ENCODE measurements around the gene CCL21. TPM values are rescaled to one million over a fixed set of nuclear protein-coding genes. Genes with fewer than 3 reads are reported as not detected.

Gene CCL21
- total and polyA plus RNA-seq, 2 of the 8 experiments (the other 6 are each of a cell fraction or from before 2014, with no cell fraction given): not detected

DNA sequence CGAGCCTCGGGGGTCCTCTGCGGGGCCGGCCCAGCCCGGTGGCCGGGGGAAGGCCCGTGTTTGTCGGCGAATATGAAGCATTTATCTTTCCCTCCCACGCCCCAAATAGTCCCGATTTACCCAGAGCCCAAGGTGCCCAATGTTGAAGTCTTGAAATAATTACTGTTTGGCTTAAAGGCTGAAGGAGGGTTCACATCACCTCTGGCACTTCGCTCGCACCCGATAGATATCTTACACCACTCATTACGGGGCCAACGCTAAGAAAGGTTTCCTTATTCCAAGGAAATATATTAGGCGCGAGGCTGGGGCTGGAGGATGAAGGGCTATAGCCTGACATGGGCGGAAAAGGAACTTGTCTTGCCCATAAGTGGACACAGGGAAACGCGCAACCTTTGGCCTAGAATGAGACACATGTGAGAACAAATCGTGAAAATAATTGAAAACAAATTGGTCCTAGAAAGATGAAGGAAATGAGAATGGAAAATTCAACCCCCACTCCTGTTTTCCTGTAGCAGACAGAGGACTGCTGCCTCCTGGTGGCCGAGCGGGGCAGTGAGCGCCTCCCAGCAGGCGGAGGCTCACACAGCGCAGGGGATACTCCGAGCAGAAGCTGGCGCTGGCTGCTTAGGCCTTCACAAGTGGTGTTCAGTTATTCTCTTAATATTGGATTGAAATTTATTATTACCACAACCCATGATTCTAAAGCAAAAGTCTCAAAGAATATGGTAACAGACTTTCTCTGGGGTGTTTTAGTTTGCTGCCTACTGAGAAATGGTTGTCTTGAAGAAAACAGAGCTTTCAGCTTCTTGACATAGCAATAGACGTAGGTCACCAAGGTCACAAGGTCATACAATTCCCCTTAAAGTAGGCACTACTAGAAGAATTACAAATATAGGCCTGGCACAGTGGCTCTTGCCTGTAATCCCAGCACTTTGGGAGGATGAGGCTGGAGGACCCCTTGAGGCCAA, 7.9 kb downstream of the CCL21 start (continued):
- TF ChIP-seq, protein P1, sequence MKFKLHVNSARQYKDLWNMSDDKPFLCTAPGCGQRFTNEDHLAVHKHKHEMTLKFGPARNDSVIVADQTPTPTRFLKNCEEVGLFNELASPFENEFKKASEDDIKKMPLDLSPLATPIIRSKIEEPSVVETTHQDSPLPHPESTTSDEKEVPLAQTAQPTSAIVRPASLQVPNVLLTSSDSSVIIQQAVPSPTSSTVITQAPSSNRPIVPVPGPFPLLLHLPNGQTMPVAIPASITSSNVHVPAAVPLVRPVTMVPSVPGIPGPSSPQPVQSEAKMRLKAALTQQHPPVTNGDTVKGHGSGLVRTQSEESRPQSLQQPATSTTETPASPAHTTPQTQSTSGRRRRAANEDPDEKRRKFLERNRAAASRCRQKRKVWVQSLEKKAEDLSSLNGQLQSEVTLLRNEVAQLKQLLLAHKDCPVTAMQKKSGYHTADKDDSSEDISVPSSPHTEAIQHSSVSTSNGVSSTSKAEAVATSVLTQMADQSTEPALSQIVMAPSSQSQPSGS (IDR thresholded peaks at IDR 0.05; ENCODE audit: low read length): no peak
- TF ChIP-seq KDM1A (IDR thresholded peaks at IDR 0.05; ENCODE audit: borderline replicate concordance, low read length) (no peak), CBX5 (IDR thresholded peaks at IDR 0.05; ENCODE audit: low read depth, low read length) (no peak), CEBPB (IDR thresholded peaks at IDR 0.05; ENCODE audit: low read depth, low read length) (no peak), BACH1 (IDR thresholded peaks at IDR 0.05; ENCODE audit: low read length) (no peak; the same call in 1 of the 2 replicates), RAD21 (IDR thresholded peaks at IDR 0.05 in 1 of 2, conservative IDR thresholded peaks at IDR 0.05 in 1 of 2; ENCODE audit: low read depth in 2 of 2, low read length in 2 of 2) (peak; percentile 77 to 81), RXRA (IDR thresholded peaks at IDR 0.05; ENCODE audit: insufficient read depth, low read depth, low read length) (0 out of 2 replicates have a peak, but pooled peaks have one; percentile 34), FOSL1 (IDR thresholded peaks at IDR 0.05; ENCODE audit: insufficient read depth, low read depth, low read length) (no peak), KDM4A (IDR thresholded peaks at IDR 0.05; ENCODE audit: low read depth, low read length, severe bottlenecking) (peak; percentile 70), ZNF274 (IDR thresholded peaks at IDR 0.05; ENCODE audit: borderline replicate concordance, extremely low read depth, low read length) (no peak), MAFK (IDR thresholded peaks at IDR 0.05; ENCODE audit: low read depth, low read length) (no peak), SP1 (IDR thresholded peaks at IDR 0.05; ENCODE audit: low read depth, low read length) (no peak), SIRT6 (IDR thresholded peaks at IDR 0.05; ENCODE audit: low read length) (no peak), ASH2L (IDR thresholded peaks at IDR 0.05; ENCODE audit: low read length) (no peak)
- TF ChIP-seq, protein P2, sequence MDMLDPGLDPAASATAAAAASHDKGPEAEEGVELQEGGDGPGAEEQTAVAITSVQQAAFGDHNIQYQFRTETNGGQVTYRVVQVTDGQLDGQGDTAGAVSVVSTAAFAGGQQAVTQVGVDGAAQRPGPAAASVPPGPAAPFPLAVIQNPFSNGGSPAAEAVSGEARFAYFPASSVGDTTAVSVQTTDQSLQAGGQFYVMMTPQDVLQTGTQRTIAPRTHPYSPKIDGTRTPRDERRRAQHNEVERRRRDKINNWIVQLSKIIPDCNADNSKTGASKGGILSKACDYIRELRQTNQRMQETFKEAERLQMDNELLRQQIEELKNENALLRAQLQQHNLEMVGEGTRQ (IDR thresholded peaks at IDR 0.05; ENCODE audit: low read length): no peak
- TF ChIP-seq, protein P3, sequence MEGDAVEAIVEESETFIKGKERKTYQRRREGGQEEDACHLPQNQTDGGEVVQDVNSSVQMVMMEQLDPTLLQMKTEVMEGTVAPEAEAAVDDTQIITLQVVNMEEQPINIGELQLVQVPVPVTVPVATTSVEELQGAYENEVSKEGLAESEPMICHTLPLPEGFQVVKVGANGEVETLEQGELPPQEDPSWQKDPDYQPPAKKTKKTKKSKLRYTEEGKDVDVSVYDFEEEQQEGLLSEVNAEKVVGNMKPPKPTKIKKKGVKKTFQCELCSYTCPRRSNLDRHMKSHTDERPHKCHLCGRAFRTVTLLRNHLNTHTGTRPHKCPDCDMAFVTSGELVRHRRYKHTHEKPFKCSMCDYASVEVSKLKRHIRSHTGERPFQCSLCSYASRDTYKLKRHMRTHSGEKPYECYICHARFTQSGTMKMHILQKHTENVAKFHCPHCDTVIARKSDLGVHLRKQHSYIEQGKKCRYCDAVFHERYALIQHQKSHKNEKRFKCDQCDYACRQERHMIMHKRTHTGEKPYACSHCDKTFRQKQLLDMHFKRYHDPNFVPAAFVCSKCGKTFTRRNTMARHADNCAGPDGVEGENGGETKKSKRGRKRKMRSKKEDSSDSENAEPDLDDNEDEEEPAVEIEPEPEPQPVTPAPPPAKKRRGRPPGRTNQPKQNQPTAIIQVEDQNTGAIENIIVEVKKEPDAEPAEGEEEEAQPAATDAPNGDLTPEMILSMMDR (IDR thresholded peaks at IDR 0.05; ENCODE audit: control extremely low read depth in 1 of 3, insufficient read depth in 1 of 3, low read depth in 1 of 3, low read length in 3 of 3): peak; percentile 97 to 98 (median 98)

Data from H1 (cell line).